ENCODE data around the gene CBX5. TPM values are rescaled to one million over a fixed set of nuclear protein-coding genes. Genes with fewer than 3 reads are reported as not detected.
A peak's percentile ranks its signal among the peaks of the same experiment; 100 is the strongest.

The CBX5 gene
- total and polyA plus RNA-seq, 9 of the 15 experiments (the other 6 are each of a cell fraction or from before 2014, with no cell fraction given): 32.6 to 102 (median 59.2) TPM

GRCh38 chr12:54324617-54325441, 44.9 kb upstream of the CBX5 start, which contains the start of gene COPZ1 (continued):
- TF ChIP-seq NR2F6 (CRISPR knock-in tag; IDR thresholded peaks at IDR 0.05) (0 out of 2 replicates have a peak, but pooled peaks have one; percentile 26), DIDO1 (tag; IDR thresholded peaks at IDR 0.05; ENCODE audit: low read depth) (no peak), HMG20B (CRISPR knock-in tag; IDR thresholded peaks at IDR 0.05) (no peak), TAL1 (IDR thresholded peaks at IDR 0.05) (peak; percentile 21; the same call in 1 of the 2 replicates), CEBPG (CRISPR knock-in tag; IDR thresholded peaks at IDR 0.05) (peak; percentile 34; the same call in 1 of the 2 replicates), CEBPG (tag; conservative IDR thresholded peaks at IDR 0.05 in 1 of 2, IDR thresholded peaks at IDR 0.05 in 1 of 2) (peak; percentile 46 to 73; a peak in 2 of 4 replicates), ZNF561 (CRISPR knock-in tag; conservative IDR thresholded peaks at IDR 0.05) (no peak), ZNF668 (CRISPR knock-in tag; IDR thresholded peaks at IDR 0.05) (no peak), EP300 (IDR thresholded peaks at IDR 0.05; ENCODE audit: low read length) (peak; percentile 67), ZNF3 (CRISPR knock-in tag; IDR thresholded peaks at IDR 0.05) (no peak), E2F4 (CRISPR knock-in tag; IDR thresholded peaks at IDR 0.05; ENCODE audit: low read depth) (0 out of 2 replicates have a peak, but pooled peaks have one; percentile 24), POLR2B (IDR thresholded peaks at IDR 0.05; ENCODE audit: low read depth, partially characterized antibody) (peak; percentile 93), POLR2AphosphoS5 (IDR thresholded peaks at IDR 0.05; ENCODE audit: control insufficient read depth, insufficient read depth, low read depth, low read length) (peak; percentile 87), ZNF41 (CRISPR knock-in tag; conservative IDR thresholded peaks at IDR 0.05) (0 out of 2 replicates have a peak, but pooled peaks have one; percentile 32), FOS (IDR thresholded peaks at IDR 0.05; ENCODE audit: extremely low read depth, insufficient read length) (peak; percentile 98), GABPA (tag; conservative IDR thresholded peaks at IDR 0.05; ENCODE audit: low read depth) (peak; percentile 72), ZKSCAN8 (CRISPR knock-in tag; IDR thresholded peaks at IDR 0.05) (no peak), XRCC4 (IDR thresholded peaks at IDR 0.05; ENCODE audit: extremely low read depth, insufficient read depth, insufficient read length) (no peak), ZNF79 (CRISPR knock-in tag; IDR thresholded peaks at IDR 0.05; ENCODE audit: low read depth) (no peak), HDAC1 (IDR thresholded peaks at IDR 0.05) (peak in 1 of 2 experiments; percentile 79; a peak in 2 of 4 replicates), L3MBTL2 (IDR thresholded peaks at IDR 0.05) (peak; percentile 9; the same call in 1 of the 2 replicates), HEY1 (CRISPR knock-in tag; IDR thresholded peaks at IDR 0.05; ENCODE audit: borderline replicate concordance) (no peak; the same call in 1 of the 2 replicates), YY1 (IDR thresholded peaks at IDR 0.05; ENCODE audit: borderline replicate concordance in 1 of 3, control insufficient read depth in 1 of 3, extremely low read depth in 1 of 3, insufficient read depth in 3 of 3, insufficient read length in 1 of 3, insufficient replicate concordance in 2 of 3, low read depth in 1 of 3, low read length in 2 of 3) (peak; percentile 72 to 97 (median 94)), ZNF239 (CRISPR knock-in tag; IDR thresholded peaks at IDR 0.05) (peak; percentile 22; the same call in 1 of the 2 replicates), FOXJ2 (tag; IDR thresholded peaks at IDR 0.05) (0 out of 2 replicates have a peak, but pooled peaks have one; percentile 38)
- TF ChIP-seq, protein P1, sequence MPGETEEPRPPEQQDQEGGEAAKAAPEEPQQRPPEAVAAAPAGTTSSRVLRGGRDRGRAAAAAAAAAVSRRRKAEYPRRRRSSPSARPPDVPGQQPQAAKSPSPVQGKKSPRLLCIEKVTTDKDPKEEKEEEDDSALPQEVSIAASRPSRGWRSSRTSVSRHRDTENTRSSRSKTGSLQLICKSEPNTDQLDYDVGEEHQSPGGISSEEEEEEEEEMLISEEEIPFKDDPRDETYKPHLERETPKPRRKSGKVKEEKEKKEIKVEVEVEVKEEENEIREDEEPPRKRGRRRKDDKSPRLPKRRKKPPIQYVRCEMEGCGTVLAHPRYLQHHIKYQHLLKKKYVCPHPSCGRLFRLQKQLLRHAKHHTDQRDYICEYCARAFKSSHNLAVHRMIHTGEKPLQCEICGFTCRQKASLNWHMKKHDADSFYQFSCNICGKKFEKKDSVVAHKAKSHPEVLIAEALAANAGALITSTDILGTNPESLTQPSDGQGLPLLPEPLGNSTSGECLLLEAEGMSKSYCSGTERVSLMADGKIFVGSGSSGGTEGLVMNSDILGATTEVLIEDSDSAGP (CRISPR knock-in tag; IDR thresholded peaks at IDR 0.05): no peak
